GM21723 (cell line): ENCODE measurements around the gene VIP.
"Not testable (repeated sequence)": the region's sequence is repeated elsewhere in the genome, so short reads cannot be mapped to it uniquely, and the experiment has no call there.

Source experiments
- ATAC-seq: cut with Tn5 transposase; IDR thresholded peaks from one replicate; pipeline ENCODE4 v1.9.1; 2021; ENCODE audit warnings: mild to moderate bottlenecking, moderate library complexity; ENCODE audit not compliant: unreplicated experiment

The VIP gene

GRCh38 chr6:152750694-152751093 is at the start of gene VIP:
TSS of gene VIP (plus strand) at chr6:152750797. CDS start at chr6:152752178, 1,381 bp downstream.
- no peak for ATAC-seq

- ATAC-seq, result no peak
These were observed 49.3 kb upstream of the VIP start for GRCh38 chr6:152701081-152701862.

GRCh38 chr6:152701863-152702401 is 48.7 kb upstream of the VIP start:
- ATAC-seq, result no peak

GRCh38 chr6:152703750-152704149 is 46.8 kb upstream of the VIP start:
- not testable (repeated sequence) for ATAC-seq

- ATAC-seq, result no peak
These were observed 45.3 kb upstream of the VIP start for GRCh38 chr6:152705327-152705726.

- ATAC-seq, result no peak
These were observed 34.3 kb upstream of the VIP start for GRCh38 chr6:152716322-152716721.

GRCh38 chr6:152720974-152721373 is 29.6 kb upstream of the VIP start:
- ATAC-seq, result no peak

GRCh38 chr6:152721956-152722355 is 28.6 kb upstream of the VIP start:
- no peak for ATAC-seq

- no peak for ATAC-seq
These were observed 27.2 kb upstream of the VIP start for GRCh38 chr6:152723398-152723797.

GRCh38 chr6:152726313-152726712 is 24.3 kb upstream of the VIP start:
- ATAC-seq, result no peak

- ATAC-seq, result no peak
These were observed 23.1 kb upstream of the VIP start for GRCh38 chr6:152727507-152727906.

GRCh38 chr6:152734630-152735029 is 16.0 kb upstream of the VIP start:
- ATAC-seq, result no peak

- ATAC-seq, result no peak
These were observed 13.8 kb upstream of the VIP start for GRCh38 chr6:152736687-152737273.

GRCh38 chr6:152745509-152746171 is 5.0 kb upstream of the VIP start:
- ATAC-seq, result no peak

- ATAC-seq, result no peak
These were observed 4.4 kb upstream of the VIP start for GRCh38 chr6:152746172-152746553.

- no peak for ATAC-seq
These were observed 1.8 kb upstream of the VIP start for GRCh38 chr6:152748843-152749242.

GRCh38 chr6:152749336-152749735 is 1.3 kb upstream of the VIP start:
- no peak for ATAC-seq

- no peak for ATAC-seq
These were observed 14.7 kb downstream of the VIP start for GRCh38 chr6:152765331-152765730.

- ATAC-seq, result no peak
These were observed 18.6 kb downstream of the VIP start for GRCh38 chr6:152769159-152769558.

GRCh38 chr6:152769993-152770392 is 19.4 kb downstream of the VIP start:
- no peak for ATAC-seq

- no peak for ATAC-seq
These were observed 20.6 kb downstream of the VIP start for GRCh38 chr6:152771061-152771687.
